HG03442 (cell line): ENCODE results near the gene PTPRT.

Experiments used
- ATAC-seq: cut with Tn5 transposase; IDR thresholded peaks from one replicate; pipeline ENCODE4 v1.9.1; 2021; ENCODE audit warnings: mild to moderate bottlenecking, moderate library complexity; ENCODE audit not compliant: unreplicated experiment

PTPRT gene

DNA sequence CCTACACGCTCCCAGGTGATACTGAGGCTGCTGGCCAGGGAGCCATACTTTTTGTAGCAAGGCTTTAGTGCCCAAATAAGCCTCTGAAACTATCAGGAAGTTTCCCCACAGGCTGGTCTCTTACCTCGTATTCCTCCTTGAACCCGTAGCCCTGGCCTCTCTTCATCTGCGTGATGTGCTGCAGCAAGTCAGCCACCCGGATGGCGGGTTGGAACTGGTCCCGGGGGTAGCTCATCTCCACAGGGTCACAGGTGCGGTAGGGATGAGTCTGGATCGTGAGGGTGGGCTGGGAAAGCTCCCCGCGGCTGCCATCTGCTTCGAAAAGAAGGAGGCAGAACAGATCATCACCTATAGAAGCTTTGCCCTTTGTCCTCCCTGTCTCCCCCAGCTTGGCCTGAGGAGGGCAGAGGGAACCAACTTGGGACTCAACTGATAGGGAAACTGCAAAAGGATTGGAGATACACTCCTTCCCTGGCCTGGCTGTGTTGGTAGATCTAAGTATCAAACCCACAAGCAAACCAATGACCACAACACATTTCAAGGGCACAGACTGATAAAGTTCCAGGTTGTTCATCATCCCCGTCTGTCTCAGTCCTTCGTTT lies 1028.4 kb downstream of the PTPRT start:
- no peak for ATAC-seq

DNA sequence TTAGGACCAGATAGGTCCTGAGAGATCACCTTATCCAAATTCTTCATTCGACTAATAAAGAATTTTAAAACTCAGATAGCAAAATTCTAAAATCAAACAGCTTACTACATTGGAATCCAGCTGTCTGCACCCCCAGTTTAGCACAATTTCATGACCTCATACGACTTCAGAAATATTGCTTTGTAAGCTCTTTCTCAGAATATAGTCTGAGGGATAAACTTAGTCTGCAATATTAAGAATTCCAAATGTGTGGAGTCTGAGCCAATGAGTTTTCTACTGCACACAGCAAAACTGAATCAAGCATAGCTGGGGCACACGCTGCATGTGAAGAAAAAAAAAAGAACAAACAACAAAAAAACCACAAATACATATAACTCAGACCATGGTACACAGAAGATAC lies 1029.9 kb downstream of the PTPRT start:
- no peak for ATAC-seq

DNA sequence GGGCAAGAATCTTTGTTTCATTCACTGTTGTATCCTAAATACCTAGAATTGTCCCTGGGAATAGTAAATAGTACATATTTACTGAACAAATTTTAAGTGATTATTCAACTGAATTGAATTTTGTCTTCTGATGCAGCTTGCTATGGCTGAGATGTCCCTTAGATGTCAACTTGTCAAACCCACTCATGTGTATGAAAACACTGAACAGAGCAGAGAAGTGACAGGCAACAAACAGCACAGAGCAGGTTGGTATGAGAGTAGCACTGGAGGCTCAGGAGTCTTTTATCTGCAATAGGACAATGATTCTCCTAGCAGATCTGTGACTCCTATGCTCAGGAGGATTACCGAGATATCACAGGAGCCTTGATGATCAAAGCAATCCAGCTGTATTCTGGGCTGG lies 1031.4 kb downstream of the PTPRT start:
- no peak for ATAC-seq

DNA sequence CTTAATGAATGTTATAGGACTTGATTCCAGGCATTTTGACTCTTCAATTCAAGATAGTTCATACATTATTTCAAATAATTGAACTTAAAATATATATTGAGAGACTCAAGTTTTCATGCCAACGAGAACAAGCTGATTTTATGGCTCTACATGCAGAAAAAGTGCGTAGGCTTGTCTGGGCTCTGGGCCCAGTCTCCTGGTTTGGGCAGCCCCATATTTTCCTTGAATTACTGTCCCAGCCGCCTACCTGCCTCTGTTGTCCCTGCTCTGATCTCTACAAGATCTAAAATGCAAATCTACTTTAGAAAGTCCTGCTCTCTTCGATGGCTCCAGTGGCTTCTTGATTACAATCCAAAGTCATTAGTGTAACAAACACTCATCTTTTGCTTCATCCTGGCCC lies 1034.1 kb downstream of the PTPRT start:
- ATAC-seq, result no peak

DNA sequence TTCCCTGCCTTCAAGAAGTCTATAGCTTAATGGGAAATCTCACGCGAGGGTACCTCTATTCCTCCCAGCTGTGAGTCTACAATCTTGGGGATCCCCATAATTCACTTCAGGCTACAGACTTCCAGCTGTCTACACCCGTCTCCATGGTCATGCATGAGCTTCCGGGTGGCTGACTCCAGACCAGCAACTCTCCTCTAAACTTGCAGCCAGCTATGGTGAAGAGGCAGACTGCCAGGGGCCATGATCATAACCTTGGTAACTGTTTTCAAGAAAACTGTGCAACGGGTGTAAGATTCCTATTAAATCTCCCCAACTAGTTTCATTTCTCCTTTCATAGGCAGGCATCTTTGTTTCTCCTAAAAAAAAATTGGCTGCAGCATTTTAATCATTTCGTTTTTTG lies 1037.1 kb downstream of the PTPRT start:
- no peak for ATAC-seq

DNA sequence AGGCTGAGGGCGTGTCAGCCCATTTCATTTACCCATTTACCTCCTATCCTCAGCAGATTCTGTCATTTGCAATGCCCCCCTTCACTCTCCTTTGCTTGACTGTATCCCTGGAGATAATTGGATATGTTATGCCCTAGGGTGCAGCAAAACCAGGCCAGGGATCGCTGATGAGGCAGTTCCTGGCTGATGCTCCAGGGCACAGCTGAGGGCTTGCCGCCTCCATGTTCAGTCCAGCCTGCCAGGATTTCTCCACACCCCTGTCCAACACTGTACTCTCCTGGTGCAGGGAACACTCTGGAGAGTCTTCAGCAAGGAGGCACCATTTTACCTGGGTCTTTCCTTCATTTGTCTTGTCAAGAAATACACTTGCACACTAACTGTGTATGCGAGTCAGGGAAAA lies 1039.5 kb downstream of the PTPRT start:
- no peak for ATAC-seq

DNA sequence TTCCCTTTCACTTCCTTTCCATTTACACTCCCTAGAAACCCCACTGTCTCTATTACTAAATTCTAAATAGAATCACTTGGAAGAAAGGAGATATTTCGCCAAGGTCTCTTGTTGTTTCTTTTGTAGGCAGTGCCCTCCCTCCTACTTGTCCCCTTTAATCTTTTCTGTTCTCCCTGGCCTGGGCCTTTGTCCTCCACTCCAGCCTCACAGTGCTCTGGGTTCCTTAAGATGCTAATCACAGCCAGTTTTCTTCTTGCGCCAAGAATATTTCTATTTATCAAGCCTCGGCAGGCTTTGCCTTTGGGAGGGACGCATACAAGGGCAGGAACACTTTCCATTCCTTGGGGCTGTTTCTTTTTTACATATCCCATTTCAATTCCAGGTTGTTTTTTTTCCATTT lies 1051.0 kb downstream of the PTPRT start:
- ATAC-seq, result no peak

DNA sequence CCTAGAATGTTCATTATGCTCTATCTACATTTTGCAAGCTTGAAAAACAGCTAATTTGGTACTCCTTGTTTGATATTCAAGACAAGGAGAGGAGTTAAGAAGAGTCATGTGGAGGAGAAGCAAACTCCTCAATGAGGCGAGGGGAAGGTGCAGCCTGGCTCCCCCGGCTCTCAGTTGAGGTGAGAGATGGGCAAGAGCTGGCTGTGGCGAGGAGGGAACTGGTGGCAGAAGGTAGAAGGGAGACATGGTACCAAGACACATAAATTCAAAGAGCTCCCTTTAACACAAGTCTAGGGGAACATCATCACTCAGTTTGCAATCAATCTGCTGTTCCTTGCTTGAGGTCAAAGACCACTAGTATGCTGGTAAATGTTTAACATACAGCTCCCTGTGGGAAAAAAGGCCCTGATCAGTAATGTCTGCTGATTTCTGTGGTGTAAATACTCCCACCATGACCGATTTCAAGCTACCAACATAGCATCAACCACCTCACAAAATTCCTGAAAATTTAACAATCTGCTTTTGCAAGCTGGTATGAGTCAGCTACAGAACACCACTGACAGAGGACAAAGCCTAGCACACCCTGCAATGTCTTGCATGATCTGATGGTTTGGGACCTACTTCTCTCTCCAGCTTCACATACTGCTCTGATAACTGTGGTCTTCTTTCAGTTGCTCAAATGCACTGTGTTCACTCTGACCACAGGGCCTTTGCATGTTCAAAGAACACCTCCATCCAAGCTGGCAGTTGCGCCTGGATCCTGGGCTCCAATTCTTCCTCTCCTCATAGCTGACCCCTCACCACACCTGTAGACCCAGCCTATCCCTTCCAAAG lies 1055.2 kb downstream of the PTPRT start:
- ATAC-seq, result no peak

DNA sequence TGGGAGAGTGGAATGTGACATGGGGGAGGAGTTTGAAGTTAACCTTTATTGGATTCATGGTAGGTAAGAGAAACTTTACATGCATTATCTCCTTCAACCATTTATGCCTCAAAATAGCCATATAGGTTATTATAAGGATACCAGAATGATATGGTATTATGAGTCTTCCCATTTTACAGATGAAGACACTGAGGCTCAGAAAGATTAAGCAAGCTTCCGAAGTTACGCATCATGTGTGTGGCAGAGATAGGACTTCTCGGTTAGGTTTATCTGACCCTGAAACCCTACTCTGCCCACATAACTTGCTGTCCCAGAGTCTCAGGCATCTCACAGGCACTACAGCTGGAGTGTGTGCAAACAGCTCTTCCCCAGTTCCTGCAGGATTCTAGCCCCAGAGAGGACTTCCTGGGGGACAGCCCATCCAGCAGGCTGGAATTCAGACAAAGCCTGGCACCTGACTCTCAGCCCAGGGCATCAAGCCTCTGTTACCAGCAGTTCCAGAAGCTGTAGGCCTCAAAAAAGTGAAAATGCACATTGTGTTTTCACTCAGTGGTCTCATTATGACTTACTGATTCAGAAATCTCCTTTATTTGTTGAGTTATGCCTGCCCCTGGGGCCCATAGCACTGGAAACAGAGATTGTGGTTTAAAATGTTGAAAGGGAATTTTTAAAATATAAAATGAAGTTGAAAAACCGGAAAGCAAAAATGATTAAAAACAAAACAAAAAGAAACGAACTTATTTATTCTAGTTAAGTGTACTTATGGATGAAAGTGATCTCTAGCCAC lies 1058.7 kb downstream of the PTPRT start:
- ATAC-seq, result peak; percentile 42

DNA sequence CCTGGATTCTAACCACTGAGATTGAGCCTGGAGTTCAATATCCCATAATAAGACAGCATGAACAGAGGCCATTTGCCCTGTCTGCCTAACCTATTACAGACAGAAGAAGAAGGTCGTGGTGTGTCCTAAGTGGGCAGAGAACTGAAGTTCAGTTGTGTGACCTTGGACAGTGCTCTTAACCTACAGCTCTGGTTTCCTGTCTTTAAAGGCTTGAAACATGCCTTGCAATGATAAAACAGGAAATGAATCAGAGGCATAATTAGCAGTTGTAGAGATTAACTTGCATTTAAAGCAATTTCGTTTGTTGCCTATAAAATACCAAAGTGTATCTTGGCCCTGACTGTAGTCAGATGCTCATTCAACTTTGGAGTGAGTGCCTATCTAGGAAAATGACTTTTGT lies 1064.3 kb downstream of the PTPRT start:
- ATAC-seq, result no peak

DNA sequence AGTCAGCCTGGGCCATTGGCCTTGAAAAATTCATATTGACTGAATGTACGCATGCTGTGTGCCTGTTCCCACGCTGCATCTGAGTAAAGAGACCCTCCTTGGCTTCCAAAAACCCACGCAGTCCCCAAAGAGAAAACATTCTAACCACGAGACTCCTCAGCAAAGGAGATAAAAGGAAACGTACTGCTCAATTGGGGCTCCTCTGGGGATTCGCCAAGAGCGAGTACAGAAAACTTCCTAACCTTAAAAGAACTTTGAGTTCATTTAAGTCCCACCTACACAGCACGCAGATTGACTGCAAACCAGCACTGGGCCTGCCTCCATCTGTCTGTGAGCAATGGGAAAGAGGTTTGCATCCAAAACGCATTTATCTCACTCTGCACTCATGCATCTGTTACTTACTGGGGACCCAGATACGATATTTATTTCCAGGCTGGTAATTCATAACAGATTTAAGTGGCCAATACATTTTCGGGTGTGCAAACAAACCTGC lies 1065.7 kb downstream of the PTPRT start:
- no peak for ATAC-seq

DNA sequence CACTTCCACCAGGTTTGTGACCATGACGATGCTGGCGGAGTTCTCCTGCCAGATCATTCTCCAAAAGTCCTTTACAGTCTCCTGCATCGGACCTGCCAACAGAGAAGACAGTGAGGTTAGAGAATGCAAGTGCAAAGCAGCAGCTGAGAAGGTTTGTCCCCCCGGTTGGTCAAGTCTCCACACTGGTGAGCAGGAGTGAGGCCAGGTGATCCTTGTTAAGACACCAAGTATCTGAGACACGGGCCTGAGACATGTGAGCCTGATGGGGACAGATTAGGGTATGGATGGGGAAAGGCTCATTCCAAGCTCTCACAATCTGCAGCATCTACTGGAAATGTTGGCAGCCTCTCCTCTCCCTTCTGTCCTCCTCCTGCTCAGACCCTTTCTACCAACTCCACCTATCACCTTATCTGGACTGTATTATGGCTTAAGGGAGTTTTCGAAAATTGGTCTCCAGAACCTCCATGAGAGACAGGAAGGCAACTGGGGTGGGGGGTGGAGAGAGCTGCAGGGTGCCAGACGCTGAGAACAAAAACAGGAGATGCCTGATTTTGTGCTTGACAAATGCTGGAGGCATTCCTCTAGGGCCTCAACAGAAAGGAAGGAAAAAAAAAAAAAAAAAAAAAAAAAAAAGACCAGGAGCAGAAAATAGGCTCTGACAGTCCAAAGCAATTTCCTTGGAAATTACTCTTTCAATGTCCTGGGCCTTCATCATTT lies 1071.1 kb downstream of the PTPRT start:
- no peak for ATAC-seq

DNA sequence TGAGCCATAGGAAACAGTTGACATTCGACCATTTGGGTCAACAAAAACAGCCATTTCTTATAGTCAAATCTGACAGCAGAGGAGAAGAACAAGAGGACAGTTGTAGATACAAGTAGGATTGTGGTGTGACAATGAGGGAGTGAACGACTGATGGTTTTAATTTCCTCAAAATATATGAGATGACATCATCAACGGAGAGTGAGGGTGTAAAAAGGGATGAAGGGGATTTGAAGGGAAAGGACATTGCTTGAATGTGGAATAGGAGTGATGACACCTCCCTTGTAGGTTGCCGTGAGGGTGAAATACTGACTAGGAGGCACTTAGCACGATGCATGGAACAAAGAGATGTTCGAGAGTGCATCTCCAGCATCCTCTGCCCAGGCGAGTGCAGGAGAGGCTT lies 1071.7 kb downstream of the PTPRT start:
- no peak for ATAC-seq

DNA sequence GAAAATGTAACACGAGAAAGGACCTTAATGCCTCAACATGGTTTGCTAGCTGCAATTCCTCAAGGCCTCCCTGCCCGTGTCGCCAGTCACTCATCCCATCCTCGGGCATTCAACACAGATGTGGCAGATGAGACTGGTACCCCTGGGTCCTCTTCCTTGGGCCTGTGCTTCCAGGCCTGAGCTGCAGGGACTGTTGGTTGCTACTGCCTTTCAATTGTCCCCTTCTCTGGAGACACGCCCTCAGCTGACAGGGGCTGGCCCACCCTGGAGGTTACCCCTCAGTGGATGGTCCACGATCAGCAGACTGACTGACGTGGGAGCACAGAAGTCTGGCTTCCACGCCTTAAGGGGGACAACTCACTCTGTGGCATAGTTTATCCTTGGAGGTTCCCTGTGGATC lies 1076.5 kb downstream of the PTPRT start:
- ATAC-seq, result no peak

DNA sequence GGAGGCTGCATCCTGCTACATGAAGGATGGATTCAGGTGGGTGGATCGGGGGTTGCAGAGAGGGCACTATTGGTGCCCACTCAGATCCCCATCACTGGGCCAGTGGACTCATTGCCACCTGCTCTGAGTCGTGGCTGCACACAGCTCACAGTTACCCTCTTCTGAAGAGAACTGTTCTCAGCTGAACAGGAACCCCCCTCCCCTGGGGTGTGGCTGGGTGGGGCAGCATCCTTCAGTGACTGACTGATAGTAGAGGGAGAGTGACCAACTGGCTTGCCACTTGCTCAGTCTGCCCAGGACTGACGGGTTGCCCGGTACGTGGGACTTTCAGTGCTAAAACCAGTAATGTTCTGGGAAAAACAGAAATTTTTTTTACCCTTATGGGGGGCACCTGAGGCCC lies 1077.5 kb downstream of the PTPRT start:
- ATAC-seq, result no peak

DNA sequence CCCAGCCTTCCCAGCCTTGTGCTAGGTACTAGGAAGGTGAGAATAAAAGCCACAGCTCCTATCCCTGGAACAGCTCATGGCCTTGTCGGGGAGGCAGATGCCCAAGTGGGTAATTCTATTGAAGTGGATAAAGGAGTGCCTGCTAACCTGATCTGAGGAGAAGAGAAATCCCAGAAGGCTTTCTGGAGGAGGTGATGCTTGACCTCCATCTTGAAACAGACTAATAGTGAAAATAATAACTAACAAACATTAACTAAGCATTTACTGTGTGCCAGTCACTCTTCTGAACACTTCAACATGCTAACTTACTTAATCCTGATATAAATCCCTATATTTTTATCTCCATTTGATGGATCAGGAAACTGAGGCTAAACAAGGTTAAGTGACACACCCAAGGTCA lies 1078.4 kb downstream of the PTPRT start:
- ATAC-seq, result no peak

DNA sequence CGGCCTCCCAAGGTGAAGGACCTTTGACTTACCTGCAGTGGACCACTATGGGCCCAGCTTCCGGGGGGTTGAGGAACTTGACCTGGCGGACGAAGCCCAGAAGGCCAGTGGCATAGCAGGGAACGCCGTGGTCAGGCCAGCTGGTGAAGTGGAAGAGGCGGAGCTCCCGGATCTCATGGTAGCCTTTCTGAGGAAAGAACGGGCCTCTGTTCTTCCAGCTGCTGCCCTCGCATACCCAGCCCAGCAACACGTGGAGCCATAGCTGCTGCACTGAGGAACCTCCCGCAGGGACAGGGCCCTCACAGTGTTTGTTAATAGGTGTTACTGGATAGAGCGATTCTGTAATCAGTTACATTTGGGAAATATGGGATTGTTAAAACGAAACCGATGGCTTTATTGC lies 1079.4 kb downstream of the PTPRT start:
- ATAC-seq, result no peak

DNA sequence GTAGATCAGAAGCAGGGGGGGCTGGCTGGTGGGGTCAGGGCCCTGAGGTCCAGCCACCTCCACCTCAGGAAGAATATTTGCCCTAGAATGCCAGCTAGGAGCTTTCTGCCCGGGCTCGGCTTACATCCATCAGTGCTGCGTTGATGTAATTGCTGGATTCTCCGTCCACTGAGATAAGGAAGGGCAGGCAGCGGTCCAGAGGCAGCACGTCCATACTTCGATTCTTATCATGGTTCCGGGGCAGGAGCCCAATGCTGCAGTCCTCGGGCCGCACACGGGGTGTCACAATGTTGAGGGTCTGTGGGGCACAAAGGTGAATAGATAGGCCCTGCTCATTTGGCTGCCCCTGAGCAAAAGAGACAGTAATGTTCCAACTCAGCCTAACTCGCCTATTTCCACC lies 1087.7 kb downstream of the PTPRT start:
- ATAC-seq, result no peak

DNA sequence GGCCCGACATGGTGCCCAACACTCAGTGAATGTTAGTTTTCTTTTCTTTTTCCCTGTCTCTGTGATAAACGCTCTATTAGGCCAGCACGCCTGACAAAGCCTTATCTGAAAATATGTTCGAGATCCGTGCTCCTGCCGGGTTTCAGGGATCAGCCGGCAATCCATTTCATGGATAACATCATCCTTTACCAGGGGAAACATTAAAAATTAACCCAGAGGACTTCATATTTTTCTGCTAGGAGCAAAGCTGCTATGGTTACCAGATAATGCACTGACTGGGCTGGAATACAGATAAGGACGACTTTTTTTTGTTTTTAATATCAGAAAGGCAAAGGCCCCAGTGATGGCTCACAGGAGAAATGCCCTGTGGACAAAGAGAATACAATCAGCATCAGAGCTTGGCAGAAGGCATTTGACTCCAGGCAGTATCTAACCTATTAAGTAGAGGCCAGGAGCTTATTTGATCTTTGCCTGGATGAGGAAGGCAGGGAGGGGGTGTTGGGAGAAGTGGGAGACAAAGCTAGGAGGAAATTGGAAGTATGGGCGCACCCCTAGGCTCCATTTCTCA lies 1089.5 kb downstream of the PTPRT start:
- ATAC-seq, result no peak

DNA sequence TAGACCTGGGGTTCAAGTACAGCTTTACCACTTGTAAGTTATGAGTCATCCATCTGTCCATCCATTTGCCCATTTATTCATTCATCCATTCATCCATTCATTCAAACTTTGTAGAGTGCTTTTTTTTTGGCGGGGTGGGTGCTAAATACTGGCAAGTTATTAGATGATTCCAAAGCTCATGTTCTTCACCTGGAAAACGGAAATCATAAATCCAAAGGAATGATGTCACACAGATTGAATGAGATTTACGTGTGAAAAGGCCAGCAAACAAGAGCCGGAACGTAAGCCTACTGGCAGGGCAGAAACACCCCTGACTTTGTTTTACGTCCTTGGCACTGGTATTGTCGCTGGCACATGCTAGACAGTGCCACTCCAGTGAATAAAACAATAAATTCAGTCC lies 1090.6 kb downstream of the PTPRT start:
- ATAC-seq, result no peak

DNA sequence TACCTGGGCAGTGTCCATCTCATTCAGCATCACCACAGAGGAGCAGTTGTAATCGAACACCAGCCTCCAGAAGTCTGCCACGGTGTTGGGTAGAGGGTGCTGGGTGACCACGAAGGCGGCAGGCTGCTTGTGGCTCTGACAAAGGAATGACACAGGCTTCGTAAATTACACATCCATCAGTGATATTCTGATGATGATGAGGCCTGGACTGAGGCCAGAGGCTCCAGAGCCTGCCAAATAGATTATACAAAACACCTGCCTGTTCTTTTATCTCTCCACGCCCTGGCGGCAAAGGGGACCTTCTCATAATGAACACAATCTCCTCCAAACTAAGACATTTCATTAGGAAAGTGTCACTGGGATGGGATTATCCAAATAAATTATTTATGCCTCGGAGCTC lies 1091.3 kb downstream of the PTPRT start:
- no peak for ATAC-seq
